ENCODE results near the gene SNTA1.
"Not testable (repeated sequence)": the region's sequence is repeated elsewhere in the genome, so short reads cannot be mapped to it uniquely, and the experiment has no call there.

SNTA1 gene

DNA sequence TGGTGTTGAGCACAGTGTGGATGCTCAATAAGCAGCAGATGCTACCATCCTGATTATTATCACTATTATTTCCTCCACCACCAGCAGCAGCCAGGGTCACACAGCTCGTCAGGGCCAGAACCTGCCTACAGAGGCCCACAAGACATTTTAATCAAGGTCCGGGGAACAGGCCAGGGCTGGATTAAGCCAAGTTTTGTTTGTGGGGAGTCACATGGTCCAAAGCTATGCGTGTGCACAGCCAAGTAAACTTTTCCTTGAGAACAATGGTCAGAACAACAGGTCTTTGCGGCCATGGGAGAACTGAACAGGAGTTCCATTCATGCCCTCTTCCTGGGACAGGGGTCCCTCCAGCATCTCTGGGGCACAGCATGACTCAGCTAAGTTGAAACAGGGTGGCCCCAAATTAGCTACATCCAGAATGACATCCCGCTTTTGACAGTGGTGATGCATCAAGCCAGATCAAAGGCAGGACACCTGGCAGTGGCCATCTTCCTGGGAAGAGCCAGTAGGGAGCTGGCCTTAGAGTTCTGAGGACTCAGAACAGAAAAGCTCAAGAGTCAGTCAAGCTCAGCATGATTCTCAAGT lies 11.7 kb downstream of the SNTA1 start:
- no peak for DNase-seq (ENCODE audit: low read depth in 1 of 2, low spot score in 1 of 2)

GRCh38 chr20:33423875-33424274 lies 19.7 kb downstream of the SNTA1 start:
- not testable (repeated sequence) for DNase-seq (ENCODE audit: low read depth in 1 of 2, low spot score in 1 of 2)

DNA sequence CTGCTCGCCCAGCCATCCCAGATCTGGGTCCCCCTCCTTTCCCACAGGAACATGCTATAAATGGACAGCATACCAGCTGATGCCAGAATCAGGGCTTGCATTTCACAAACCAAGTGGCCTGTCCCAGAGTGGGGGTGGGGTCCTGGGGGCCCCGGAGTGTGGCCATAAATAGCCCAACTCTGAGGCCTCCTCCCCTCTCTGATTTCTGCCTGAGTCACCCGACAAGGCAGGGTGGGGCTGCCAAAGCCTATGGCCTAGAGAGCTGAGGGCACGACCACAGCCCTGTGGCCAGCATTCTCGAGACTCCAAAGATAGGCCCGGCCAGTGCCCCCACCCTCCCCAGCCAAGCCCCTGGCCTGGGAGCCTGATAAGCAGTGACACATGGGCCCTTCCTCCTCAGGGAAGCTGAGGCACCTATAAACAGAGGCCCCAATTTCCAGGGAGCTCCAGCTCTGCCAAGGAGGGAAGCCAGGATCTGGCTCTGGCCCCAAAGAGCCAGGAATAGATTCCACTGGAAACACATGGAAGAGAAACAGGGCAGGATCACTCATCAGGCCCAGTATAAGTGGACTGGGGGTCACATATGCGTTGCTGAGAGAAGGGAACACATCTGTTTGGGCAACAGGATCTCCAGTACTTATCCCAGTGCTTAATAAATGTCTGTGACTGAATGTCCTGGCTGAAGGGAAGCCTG lies 20.3 kb downstream of the SNTA1 start:
- no peak for DNase-seq (ENCODE audit: low read depth in 1 of 2, low spot score in 1 of 2)

- DNase-seq (ENCODE audit: low read depth in 1 of 2, low spot score in 1 of 2) = no peak
Observed at GRCh38 chr20:33419140-33419974, 24.2 kb downstream of the SNTA1 start.

- no peak for DNase-seq (ENCODE audit: low read depth in 1 of 2, low spot score in 1 of 2)
Observed at GRCh38 chr20:33418033-33418432, 25.5 kb downstream of the SNTA1 start.

GRCh38 chr20:33415948-33416347 lies 27.6 kb downstream of the SNTA1 start:
- no peak for DNase-seq (ENCODE audit: low read depth in 1 of 2, low spot score in 1 of 2)

DNA sequence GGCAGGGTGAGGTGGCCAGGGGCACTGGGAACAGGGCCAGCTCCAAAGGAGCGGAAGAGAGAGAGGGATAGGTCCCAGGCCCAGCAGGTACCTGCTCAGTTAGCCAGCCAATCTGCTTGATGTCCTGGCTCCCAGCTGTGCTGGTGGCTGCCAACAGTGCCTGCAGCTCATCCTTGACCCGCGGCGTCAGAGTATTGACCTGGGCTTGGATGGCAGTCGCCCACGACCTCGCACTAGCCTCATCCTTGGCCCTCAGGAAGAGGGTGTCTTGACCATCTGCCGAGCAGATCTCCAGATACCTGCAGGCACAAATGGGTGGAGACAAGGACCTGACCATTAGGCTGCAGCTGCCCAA lies 31.1 kb downstream of the SNTA1 start:
- DNase-seq (ENCODE audit: low read depth in 1 of 2, low spot score in 1 of 2) = no peak

- DNase-seq (ENCODE audit: low read depth in 1 of 2, low spot score in 1 of 2) = no peak
Observed at GRCh38 chr20:33411711-33412483, 31.7 kb downstream of the SNTA1 start.

DNA sequence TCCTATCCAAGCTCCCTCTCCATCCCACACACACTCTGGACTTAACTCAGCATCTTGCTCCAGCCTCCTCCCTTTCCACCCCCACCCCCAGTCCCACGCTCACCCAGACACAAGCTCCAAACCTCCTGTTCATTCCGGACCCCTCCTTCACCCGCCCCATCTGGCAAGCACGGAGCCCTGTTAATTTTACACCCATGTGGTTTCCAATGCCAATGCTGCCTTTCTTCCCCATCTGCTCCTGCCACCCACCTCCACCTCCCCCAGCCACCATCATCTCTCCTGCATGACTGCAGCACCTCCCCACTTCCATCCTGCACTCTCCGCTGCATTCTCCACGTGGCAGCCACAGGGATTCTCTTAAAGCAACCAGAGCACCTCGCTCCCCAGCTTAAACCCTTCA lies 32.3 kb downstream of the SNTA1 start:
- DNase-seq (ENCODE audit: low read depth in 1 of 2, low spot score in 1 of 2) = no peak

- DNase-seq (ENCODE audit: low read depth in 1 of 2, low spot score in 1 of 2) = no peak
Observed at GRCh38 chr20:33410081-33410742, 33.4 kb downstream of the SNTA1 start.

DNA sequence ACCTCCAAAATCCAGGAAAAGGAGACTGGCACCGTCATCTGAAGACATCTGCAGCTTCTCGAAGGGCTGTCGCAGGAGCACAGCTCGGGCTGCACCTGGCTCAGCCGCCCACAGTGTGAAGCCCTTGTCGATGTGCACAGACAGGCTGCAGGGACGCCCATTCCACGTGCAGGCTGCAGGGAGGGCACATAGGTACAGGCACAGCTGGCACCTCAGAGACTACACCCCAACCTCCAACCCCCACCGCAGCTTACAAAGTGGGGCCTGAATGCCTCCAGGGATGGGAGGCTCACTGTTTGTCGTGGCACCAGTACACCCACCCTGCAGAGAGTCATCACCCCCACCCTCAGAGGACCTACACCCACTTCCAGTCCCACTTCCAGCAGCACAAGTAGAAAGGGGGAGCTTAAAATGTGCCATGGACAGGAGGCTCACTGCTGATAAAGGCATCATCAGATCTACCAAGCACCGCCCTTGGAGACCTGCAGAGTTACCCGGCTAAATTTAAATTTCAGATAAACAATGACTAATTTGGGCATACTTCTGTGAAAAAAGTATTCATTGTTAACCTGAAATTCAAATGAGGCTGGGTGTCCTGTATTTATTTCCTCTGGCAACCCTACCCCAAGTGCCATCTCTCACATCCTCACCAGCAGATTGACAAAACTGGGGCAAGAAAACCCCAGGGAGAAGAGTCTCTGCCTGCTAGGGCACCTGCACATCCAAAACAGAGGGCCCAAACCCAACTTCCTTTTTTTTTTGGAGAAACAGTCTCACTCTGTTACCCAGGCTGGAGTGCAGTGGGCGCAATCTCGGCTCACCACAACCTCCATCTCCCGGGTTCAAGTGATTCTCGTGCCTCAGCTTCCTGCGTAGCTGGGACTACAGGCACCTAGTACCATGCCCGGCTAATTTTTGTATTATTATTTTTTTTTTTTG lies 34.6 kb downstream of the SNTA1 start:
- DNase-seq (ENCODE audit: low read depth in 1 of 2, low spot score in 1 of 2) = no peak

DNA sequence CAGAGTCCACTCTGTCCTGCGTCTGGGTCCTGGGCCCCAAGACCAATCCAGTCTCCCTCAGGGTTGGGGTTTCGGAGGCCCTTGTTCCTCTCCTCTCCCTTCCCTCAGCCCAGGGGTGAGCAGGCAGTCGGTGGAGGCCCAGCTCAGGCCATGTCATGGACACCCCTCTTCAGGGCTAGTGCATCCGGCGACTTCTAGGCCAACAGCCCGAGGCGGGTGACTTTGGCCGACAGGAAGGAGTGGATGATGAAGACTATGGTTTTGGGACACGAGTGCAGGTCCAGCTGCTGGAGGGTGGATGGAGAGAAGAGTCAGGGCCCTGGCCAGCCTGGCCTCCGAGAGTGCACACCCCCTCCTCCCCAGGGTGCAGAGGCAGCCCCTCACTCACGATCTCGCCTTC lies 35.2 kb downstream of the SNTA1 start:
- no peak for DNase-seq (ENCODE audit: low read depth in 1 of 2, low spot score in 1 of 2)

DNA sequence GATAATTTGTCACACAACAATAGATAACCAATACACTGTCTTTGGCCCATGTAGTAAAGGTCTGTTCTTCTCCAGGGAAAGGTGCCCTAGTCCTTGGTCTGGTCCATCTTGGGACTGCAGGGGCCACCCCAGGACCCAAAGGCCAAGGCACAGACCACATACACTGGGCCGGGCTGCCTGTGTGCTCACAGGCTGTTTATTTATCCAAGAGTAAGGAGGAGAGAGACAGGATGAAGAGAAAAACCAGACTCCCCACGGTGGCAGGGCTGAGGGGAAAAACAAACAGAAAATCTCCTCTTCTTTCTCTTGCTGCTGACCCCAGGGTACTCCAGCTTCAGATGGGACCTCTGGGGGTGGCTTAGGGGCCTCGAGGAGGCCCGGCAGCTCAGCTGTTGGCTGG lies 35.8 kb downstream of the SNTA1 start:
- no peak for DNase-seq (ENCODE audit: low read depth in 1 of 2, low spot score in 1 of 2)

DNA sequence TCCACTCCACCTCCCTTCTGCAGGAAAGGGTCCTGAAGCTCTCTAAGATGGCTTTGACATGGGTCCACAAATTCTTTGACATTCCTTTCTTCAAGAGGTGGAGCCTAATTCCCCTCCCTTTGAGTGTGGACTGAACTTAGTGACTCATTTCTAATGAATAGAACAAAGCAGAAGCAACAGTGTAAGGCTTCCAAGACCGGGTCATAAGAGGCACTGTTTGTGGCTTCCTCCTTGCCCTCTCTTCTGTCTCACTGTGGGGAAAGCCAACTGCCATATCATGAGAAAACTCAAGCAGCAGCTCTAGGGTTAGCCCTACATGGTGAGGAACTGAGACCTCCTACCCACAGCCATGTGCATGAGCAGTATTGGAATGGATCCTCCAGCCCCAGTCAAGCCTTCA lies 36.3 kb downstream of the SNTA1 start:
- no peak for DNase-seq (ENCODE audit: low read depth in 1 of 2, low spot score in 1 of 2)

DNA sequence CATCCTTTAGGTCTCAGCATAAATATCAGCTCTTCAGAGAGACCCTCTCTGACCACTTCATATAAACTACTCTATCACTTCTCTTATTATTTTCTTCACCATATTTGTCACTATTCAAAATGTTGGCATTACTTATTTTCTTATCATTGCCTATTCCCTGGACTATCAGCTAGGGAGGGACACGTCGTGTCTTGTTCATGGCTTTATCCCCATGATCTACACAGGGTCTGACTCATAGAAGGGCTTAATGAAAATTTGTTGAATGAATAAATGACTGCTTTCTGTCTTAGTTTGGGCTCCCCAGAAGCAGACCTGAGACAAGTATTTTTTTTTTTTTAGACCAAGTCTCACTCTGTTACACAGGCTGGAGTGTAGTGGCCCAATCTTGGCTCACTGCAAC lies 39.3 kb downstream of the SNTA1 start:
- no peak for DNase-seq (ENCODE audit: low read depth in 1 of 2, low spot score in 1 of 2)

GRCh38 chr20:33401921-33402369 lies 41.6 kb downstream of the SNTA1 start:
- DNase-seq (ENCODE audit: low read depth in 1 of 2, low spot score in 1 of 2) = no peak

DNA sequence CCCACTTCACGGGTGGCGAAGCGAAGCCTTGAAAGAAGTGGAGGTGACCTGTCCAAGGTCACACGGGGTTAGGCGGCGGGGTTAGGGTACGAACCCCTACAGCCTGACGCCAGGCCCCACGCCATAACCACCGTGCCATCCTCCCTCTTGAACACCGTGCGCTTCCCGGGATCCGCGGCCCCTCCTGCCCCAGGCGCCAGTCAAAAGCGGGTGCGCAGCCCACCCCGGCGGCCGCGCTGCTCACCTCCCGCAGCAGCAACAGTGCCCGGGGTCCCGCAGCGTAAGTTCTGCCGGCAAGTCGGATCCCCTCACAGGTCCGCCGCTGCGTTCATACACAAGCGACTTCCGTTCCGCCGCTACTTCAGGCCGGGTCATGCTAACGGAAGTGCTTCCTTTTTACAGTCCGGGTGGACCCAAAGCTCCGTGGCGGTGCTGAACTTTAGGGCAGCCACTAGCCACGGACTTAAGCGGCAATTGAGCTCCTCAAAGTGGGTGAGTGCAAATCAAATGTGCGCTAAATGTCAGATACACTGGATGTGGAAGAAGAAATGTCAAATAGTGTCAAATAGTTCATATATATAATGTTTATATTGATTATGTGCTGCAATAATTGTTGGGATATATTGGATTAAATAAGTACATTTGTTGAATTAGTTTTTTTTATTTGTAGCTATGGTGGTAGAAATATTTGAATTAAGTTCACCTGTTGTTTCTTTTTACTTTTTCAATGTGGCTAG lies 42.2 kb downstream of the SNTA1 start, which contains the start of gene CDK5RAP1:
Gene CDK5RAP1 (minus strand): TSS at position 336 of the 737 bp plus-strand sequence. CDS start 4,455 bp downstream, outside the sequence.
- peak; percentile 78 to 84 for DNase-seq (ENCODE audit: low read depth in 1 of 2, low spot score in 1 of 2)

- no peak for DNase-seq (ENCODE audit: low read depth in 1 of 2, low spot score in 1 of 2)
Observed at GRCh38 chr20:33400812-33401183, 42.8 kb downstream of the SNTA1 start.

DNA sequence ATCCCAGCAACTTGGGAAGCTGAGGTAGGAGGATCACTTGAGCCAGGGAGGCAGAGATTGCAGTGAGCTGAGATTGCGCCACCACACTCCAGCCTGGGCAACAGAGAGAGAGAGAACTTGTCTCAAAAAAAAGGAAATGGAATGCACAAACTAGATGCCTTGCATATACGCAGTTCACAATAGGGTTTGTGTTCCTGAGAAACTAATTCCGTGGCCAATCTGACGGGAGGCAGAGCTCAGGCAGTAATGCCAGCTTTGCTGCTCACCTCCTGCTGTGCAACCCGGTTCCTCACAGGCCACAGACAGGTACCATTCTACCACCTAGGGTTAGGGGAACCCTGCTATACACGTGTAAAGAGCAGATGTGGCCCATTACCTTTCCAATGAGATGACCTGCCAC lies 43.6 kb downstream of the SNTA1 start:
- no peak for DNase-seq (ENCODE audit: low read depth in 1 of 2, low spot score in 1 of 2)

Data from activated CD4-positive, alpha-beta T cell treated with anti-CD3 and anti-CD28 coated beads, Interleukin-2, amount 50 U/mL, for 24 hours (primary cell).